GOT3 (cell line): ENCODE measurements around the gene ITPR1.

Experiments
- DNase-seq: peaks from one replicate; lab custom pipeline; 2025; ENCODE audit warnings: mixed read lengths; lab: John Stamatoyannopoulos, UW

ITPR1 gene

DNA sequence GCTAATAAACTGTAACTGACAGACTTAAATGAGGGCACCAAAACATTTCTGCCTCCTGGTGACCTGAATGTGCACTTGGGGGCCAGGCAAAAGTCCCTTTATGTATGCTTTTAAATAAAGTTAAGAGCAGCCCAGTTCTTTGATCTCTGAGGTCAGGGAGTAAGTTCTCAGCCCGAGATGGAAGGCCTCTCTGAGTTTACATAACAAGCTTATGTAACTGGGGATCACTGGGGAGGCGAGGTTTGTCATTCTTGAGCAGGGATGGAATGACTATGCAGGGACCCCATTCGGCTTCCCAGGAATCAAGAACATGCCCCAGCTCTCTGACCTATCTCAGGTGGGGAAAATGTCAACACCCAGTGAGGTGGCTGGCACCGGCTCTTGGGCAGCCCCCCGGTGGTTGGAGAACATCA, 287.4 kb downstream of the ITPR1 start:
- DNase-seq: no peak

DNA sequence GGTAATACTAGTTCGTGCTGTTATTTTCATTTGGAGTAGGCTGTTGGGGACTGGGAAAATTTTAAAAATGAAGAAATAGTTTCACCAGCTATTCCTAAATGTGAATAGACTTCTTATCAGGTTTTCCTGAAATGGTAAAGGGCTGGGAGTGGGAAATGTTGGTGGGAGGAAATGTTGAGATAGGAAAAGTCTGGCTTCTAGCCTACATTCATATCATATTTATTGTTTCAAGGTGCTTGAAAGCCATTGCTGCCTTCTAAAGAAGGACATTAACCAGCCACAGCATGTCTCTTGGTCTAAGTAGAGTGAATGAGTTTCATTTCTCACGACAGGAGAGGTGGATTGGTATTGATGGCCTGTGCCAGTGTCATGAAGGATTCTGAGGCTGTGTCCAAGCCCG, 288.9 kb downstream of the ITPR1 start:
- DNase-seq: no peak

DNA sequence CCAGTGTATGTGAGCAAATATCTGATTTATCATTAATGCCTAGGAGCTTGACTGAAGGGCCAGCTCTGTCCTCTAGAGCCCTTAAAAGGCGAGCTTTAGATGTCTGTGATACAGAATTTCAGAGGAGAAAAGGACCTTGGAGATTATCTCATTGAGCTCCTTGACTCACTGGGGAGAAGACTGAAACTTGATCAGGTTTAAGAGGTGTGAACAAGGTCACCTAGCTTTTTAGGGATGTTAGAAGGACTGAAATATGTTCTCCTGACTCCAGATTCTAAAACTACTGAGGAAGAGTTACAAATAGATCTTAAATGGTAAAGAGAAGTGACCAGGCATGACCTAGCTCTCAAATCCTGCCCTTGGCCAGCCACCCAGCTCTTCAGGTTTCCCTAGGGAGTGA, 292.4 kb downstream of the ITPR1 start:
- no peak for DNase-seq

DNA sequence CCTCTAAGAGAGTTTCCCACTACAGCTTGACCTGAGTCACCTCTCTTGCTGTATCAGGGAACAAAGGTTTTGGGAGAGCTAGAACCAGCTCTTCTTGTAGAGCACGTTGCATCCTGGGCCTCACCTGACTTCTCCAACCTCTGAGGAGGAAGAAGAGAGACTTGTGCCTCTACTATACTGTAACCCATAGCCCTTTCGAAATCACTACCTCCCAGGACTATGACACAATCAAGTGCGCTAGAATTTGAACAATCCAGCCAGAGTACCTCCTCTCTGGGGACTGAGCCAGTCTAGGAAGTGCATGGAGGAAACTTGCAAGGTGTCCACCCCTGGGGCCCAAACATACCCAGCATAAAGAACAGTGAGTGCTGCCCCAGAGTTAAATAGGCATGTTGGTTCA, 293.3 kb downstream of the ITPR1 start:
- DNase-seq: no peak

DNA sequence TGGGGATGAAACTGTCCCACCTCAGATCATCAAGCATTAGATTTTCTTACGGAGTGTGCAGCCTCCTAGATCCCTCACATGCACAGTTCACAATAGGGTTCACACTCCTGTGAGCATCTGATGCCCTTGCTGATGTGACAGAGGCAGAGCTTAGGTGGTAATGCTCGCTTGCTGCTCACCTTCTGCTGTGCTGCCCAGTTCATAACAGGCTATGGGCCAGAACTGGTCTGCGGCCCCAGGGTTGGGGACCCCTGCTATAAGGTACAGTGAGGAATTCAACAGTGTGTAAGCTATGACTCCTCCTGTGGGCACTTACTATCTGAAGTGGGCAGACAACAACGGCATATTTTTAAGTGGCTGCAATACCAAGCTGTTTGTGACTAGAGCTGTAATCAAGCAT, 298.2 kb downstream of the ITPR1 start:
- no peak for DNase-seq

DNA sequence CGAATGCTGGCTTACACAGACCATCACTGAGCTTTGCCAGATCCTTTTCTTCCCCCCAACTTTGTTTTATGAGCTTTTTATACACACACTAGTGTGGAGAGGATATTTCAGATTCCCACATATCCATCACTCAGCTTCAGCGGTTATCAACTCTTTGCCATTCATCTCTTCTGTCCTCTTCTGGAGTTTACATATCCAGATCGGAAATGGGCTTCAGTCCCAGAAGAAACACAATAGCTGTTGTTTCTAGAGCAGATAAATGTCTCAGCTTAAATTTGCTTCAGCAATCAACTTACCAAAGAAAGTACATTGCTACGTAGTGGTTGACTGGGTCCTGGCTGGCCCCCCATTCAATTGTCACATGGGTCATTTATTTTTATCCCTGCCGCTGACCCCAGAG, 300.2 kb downstream of the ITPR1 start:
- no peak for DNase-seq

DNA sequence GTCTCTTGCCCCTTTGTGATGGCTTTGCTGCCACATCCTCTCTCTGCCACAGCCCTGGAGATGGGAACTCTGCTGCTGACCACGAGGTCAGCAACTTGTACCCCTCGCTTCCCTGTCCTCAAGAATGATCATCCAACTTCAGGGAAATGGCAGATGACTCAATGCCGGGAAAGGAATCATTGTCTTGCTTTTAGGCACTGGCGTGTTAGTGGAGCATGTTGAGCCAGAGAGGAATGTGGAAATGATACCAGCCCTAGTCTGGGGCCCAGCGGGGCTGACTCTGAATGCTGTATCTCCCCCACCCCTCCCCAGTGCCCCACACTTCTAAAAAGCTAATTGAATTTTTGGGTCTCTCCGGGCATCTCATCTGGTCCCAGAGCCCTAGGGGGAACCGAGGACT, 301.2 kb downstream of the ITPR1 start:
- no peak for DNase-seq

DNA sequence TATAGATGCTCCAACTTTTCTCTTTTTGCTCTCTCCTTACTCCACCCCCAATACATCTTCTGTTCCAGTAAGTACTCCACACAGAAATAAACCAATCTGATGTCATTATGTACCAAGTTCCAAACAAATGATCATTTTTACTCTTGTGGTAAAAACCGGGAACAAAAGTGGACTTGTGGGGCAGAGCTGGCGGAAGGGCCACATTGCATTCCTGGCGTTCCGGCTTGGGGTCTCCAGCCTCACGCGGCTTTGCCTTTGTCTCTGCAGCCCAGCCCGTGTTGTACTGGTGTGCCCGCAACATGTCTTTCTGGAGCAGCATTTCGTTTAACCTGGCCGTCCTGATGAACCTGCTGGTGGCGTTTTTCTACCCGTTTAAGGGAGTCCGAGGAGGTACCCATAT, 301.6 kb downstream of the ITPR1 start:
- no peak for DNase-seq

DNA sequence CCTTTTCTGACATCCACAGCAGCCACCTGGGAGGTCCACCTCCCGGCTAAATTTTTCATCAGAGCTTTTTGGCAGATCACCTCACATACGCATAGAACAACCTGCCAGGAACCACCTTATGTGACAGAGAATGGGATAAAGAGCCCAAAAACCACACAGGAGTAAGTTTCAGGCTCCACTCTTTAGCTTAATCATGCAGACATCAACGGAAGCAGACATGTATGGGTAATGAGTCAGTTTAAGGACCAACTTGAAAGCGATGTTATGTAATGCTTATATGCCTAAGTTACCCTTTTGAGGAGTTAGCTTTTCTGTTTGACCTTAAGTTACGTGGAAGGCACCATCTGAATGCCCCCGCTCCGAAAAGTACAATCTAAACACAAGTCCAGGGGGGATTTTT, 302.8 kb downstream of the ITPR1 start:
- no peak for DNase-seq

DNA sequence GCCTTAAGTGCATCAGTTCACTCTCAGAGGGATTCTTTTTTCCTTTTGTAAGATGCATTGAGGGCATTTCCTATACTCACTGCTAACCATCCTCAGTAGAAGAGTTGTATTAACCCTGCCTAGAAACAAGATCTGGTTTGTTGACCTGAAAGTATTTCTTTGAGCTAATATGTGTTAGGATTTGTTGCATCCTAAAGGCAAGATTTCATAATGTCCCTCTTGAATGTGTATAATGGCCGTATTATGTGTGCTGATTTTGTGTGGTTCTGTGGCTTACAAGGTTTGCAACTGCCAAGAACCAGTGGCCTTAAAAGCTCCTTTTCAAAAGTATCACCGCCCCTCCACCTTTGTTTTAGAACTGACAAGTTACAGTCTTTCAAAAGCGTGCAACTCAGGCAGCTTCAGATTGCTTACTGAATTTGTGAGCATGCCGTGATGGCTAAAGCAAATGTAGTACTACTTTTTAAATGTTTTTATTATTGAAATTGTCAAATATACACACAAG, 304.1 kb downstream of the ITPR1 start:
- DNase-seq: no peak

DNA sequence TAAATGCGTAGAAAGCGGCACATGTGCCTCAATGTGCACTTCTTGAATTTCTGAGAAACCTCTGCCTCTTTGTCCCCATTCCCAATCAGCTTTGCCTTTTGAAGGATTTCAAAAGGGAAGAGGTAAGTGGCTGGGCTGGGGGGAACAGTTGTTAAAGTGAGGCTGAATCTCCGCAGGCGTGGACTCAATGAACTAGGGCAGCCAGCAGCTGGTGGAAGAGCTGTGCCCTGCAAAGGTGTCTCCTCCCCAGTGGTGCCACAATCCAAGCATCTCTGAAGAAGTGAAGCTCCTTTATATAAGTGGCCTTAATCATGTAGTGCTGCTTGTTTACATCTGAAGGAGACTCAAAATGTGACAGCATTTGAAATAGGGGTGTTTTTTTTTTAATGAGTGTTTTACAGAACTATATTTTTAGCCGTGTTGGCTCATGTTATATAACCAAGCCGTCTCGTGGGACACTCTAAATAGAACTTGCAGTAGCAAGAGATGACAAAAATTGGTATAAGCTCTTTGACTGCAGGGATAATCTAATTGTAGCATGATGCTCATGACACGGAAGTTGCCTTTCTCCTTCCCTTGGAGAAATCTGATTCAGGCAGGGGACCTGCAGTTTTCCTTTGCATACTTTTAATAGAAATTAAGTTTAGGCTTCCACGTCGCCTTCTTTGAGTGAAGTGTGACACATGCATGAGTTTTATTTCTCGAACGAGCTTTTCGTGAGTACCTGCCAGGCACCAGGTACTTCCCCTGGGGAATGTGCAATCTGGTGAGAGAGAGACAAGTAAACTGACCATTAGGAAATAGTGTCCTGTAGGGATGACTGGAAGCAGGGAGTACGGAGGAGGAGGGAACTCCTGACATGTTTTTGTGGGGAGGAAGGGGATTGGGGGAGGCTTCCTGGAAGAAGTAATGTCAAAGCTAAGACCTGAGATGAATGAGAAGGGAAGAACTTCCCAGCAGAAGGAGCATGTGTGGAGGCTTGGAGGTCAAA, 306.4 kb downstream of the ITPR1 start:
- no peak for DNase-seq

DNA sequence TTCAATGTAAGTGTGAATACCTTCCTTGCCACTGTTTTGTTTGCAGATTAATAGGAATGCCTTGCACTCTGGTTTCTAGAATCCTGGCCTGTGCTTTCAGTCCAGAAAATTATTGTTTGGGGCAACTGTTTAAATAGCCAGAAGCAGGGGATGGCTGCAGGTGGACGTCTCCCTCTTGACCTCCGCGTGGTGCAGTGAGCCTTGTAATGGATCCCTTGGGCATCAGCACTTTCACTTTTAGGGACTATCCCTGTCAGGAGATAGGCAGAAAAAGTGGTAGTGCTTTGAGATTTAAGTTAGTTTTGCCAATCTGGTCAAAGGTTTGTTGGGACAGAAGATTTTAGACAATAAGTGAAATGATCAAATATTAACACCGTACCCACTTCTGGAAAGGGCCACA, 307.4 kb downstream of the ITPR1 start:
- DNase-seq: no peak

DNA sequence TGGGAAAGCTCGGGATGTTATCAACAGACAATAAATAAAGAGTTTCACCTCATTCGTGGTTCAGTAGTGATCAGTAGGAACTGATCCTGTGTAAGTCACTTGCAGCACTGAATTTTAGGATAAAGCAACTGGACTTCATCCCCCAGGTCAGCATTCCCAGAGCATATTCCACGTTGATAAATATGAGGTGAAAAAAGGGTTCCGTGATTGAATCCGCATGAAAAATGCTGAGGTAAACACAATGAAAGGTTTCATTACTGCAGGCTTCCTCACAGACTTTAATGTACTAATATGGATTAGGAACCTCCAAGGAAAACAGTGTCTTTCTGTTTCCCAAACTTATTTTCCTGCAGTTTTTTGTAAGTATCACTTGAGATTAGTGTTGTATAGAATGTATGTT, 308.7 kb downstream of the ITPR1 start:
- DNase-seq: no peak

DNA sequence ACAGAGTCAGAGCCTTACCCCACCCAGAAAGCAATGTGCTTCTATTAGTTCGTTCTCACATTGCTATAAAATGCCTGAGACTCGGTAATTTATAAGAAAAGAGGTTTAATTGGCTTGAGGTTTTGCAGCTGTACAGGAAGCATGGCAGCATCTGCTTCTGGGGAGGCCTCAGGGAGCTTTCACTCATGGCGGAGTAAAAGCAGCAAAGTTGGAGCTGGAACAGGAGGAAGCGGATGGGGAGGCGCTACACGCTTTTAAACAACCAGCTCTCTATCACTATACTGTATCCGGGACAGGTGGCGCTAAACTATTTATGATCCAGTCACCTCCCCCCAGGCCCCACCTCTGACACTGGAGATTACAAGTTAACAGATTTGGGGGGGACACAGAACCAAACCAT, 309.8 kb downstream of the ITPR1 start:
- no peak for DNase-seq

DNA sequence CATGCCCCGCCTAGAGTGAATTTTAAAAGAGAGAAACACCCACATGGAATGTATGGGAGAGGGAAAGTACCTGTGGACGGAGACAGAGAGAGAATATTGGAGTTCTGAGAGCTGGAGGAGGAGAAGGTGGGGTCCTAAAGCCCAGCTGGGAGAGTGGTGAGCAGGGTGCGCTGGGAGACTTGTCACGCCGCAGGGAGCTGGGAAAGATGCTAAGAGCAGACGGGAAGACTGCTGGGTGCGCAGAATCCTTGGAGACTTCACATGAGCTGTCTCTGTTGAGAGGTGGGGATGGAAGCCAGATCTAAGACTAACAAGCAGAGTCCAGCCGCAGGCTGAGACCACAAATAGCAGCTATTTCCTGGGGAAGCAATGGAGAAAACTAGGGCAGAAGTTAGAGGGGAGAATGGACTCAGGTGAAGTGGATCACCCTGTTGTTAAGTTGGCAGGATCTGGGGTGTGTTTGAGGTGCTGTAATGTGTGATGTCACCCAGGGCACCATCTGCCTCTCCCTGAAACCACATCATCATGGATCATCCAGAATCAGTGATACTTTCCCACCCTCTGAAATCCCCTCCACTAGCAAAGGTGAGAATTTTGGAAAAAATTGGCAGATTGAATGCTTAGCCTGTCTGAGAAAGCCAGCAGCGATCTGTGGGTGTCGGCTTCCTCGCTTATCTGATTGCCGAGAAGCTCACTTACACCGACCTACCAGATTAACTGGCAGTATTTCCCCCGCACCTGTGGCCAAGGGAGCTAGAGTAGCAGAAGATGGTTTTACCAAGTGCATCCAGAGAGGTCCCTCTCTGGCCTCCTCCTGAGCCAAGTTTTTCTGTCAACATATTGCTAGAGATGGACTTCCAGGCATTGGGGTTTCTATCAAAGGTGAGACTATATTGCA, 311.3 kb downstream of the ITPR1 start:
- no peak for DNase-seq

DNA sequence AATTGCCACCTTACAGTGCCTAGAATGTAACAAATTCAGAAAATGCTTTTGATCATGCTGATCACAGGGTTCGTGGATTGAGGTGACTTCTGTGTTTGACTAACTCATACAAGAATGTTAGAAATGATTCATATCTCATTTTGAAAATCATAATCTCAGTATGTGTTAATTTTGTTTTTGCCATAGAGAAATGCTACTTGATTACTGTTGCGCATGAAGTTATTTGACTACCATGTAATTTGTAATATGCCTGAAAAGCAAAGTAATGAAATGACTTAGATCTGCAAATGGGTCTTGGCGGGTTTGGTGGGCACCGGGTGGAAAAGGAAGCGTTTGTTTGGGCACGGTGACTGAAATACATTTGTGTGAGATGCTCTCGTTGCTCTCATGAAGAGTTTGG, 312.5 kb downstream of the ITPR1 start:
- no peak for DNase-seq

DNA sequence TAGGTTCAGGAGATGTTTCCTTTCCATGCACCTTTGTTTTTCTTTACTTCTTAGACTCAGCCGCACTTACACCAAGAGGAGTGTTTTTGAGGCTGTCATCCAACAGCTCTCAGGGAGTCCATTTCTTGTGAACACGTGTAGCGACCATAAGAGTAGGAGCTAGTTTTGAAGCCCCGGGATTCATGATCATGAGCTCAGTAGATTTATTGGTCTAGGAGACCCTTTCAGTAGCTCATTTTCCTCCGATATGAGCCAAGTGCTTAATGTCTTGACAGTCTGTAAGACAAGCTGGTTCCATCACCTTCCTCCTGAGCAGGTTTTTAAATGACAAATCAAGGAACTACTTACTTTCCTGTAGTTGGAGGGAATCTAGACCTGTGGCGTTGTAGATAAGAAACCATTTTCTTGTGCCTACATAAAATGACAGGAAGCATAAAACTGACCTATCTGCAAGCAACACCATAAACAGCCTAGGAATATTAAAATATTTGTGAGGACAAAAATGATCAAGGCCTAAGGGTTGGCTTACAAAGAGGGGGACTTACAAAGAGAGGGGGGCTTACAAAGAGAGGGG, 313.5 kb downstream of the ITPR1 start:
- no peak for DNase-seq

DNA sequence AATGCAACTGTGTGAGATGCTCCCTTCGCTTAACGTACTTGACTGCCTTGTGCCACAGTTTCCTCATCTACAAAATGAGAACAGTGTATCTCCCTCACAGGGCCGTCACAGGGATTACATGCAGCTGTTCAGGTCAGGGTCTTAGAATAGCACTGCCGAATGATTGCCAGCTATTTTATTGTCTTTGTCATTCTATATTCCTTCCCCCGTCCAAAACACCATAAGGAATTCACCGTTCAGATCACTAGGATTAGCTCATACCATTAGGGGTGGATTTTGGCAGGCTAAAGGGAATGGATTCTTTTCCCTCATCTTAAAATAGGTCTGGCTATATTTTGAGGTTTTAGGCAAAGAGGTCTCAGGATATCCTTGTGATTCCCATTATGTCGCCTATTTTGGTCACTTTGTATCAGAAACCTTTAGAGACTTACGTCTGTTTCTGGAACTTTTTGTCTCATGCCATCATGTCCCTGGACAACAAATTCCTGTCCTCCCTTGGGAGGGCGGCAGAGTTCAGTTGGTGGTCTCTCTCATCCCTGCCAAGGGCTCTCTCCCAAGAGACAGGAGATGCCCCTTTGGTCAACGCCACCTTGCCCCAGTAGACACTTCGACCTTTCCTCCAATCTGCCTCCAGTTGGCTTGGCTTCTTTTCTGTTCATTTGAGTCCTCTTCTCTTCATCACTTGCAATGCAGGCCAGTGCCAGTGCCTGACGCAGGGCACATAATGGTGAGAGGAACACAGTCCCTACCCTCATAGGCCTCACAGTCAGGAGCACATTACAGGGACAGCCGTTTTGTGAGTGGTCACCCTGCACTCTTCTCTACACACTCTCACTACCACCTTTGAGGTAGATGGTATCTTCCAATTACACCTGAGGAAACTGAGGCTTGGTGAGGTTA, 314.5 kb downstream of the ITPR1 start:
- no peak for DNase-seq

DNA sequence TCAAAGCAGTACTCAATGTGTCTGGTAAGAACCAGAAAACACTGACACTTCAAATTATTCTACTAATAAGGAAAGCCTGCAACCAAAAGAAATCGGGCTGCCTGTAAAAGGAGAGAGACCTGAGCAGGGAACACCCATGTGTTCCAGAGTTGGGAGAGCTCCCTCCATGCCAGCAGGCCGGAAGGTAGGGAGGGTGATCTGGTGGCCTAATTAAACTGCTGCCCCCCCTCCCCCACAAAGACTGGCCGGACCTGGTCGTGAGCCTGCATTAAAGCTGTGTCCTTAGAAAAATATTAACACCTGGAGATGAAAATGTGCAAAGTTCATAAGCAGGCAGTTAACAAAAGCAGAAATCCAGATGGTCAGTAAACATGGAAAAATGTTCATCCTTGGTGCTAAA, 315.5 kb downstream of the ITPR1 start:
- DNase-seq: no peak

DNA sequence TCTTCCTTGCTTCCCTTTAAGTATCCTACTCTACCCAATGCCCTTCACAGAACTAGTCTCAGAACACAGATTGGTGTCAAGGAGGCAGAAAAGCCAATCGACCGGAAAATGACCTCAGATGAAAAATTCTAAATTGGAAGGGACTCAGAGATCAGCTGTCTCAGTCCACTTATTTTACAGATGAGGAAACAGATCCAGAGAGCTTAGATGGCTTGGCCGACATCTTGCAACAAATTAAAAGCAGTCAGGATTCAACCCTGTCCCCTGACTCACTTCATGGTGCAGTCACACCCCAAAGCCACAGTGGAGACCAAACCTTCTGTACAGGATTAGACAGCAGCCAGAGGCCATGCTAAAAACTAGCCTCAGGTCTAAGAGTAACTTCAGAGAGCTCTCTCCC, 316.8 kb downstream of the ITPR1 start:
- DNase-seq: no peak

DNA sequence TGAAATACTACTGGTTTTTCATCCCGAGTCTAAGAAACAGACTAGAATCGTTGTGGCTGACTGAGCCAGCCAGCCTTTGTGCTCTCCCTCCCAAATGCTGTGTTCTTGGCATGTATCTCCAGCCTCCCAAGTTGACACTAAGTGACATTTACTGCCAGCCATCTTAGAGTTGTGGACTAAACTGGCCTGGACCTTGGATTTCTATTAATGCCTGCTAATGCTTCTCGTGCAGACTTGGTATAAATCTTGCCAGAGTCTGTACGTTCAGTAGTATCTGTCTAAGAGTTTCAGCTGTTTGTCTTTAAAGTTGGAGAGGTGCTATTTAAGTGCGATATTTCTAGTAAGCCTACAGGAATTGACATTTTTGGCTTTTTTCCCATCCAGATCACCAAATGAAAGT, 319.4 kb downstream of the ITPR1 start:
- no peak for DNase-seq
